RPMI8226 (cell line): ENCODE measurements around the gene CCSER1.
"Not testable (repeated sequence)": the region's sequence is repeated elsewhere in the genome, so short reads cannot be mapped to it uniquely, and the experiment has no call there.

Source experiments
- DNase-seq: peaks from one replicate; pipeline ENCODE4 v3.0.0-alpha.2; 2015

CCSER1 gene

DNA sequence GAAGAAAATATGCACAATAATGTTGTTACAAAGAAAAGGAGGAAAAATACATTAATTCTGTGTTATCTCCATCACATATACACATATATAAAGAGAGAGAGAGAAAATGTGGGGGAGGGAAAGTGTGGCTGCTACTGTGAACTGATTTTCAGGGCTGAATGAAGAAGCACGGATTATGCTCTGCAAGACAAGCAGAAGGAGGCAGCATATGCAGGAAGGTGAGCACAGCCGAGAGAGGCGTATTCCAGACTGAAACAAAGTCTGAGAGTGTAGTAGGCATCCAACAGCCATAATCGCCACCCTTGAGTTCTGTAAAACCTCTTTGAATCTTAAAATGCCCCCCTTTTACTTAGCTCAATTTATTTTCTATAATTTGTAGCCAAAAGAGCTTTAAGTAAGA, 1094.8 kb downstream of the CCSER1 start:
- no peak for DNase-seq

DNA sequence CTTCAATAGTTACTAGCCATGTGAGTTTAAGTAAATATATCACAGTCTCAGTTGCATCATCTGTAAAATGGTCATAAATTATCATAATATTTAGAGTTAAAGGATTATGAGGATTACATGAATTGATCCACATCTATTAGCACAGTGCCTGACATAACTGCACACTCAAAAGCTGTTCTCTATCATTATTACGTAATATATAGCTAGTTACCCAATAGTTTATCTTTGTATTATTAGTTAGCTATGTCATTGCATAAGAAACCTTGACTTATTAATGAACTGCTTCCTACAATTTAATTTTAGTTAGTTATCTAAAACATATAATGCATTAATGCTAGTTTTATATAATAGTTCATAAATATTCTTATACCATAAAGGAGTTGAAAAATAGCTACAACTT, 1099.7 kb downstream of the CCSER1 start:
- no peak for DNase-seq

DNA sequence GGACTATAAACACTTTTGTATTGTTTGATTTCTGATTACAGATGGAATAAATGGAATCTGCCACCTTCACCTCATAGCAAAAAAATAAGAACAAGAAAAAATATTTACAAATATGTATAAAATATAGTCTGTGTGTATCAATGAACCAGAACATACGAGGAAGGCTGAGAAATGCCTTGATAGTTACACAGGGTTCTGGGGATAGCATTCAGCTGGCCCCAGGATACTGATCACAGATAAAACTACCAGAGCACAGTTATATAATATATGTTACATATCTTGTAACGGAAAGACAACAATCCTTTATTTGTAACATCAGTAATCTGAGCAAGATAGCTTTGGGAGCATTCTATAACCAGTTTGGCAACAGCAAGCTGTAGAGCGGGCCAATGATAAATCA, 1101.5 kb downstream of the CCSER1 start:
- DNase-seq = no peak

DNA sequence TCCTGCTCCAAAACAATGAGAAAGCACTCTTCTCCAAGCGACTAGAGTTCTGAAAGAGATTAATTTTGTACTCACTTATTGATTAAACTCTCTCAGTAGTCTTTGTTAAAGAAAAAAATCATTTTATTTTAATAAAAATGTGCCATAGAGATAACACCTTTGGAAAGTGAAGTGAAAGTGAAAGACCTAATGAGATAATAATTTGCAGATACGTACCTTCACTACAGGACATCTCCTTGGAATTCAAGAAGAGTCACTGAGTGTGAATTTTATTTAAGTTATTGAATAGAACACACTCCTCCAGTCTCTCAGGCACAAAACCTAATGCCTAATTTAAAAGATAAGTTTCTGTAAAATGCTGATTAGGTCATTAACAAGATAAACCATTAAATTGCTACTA, 1106.0 kb downstream of the CCSER1 start:
- DNase-seq = no peak

DNA sequence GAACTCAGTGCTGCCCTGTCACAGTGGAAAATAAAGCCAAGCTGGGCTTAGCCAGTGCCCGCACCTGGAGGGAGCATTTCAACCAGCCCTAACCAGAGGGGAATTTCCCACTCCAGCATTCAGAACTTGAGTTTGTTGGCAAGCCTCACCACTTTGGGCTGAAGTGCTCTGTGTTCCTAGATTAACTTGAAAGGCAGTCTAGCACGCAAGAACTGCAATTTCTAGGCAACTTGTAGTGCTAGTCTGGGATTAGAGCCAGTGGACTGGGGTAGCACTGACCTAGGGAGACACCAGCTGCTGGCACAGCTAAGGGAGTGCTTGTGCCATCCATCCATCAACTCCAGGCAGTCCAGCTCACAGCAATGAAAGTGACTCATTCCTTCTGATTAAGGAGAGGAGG, 1115.9 kb downstream of the CCSER1 start:
- DNase-seq = no peak

DNA sequence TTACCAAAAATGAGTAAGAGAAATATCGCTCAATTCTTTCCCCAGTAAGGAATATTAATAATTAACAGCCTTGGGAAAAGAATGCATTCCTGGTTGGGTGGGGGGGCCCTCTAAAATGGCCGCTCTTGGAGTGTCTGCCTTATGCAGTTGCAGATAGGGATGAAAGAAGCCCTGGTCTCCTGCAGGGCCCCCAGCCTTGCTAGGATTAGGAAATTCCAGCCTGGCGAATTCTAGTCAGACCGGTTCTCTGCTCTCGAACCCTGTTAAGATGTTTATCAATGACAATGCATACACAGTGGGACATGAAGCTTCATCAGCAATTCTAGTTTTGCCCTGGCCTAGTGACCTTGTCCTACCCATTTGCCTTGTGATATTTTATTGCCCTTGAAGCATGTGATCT, 1128.8 kb downstream of the CCSER1 start:
- DNase-seq = no peak

DNA sequence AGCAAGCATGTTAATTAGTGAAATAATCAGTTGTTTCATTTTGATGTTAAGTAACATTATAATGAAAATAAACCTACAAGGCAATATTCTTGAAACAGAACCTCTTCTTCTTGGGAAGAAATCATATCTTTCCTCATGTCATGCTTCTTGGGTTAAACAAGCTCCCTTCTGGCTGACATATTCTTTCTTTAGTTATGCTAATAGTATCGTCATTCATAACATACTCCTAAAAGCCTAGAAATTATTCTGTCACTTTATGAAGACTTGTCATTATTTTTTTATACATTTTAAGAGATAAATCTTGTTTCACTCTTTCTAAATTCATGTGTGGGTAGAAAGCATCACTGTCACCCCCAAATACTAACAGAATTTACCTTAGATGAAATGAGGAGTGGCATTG, 1129.6 kb downstream of the CCSER1 start:
- DNase-seq = no peak

DNA sequence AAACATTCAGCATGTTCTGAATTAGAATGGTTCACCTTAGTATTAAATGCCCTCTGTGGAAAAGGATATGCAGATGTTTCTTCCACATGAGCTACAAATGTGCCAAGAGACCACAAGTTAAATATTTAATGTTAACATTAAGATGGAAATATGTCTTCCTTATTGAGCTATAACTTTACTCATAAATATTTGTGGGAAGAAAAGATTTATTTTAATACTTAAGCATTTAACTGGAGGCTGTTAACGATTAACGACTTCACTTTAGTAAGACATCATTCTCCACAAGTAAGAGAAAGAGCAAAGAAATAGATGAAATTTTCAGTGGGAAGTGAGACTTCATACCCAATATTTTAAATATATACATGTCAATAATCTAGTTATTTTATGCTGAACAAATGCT, 1130.5 kb downstream of the CCSER1 start:
- DNase-seq = no peak

DNA sequence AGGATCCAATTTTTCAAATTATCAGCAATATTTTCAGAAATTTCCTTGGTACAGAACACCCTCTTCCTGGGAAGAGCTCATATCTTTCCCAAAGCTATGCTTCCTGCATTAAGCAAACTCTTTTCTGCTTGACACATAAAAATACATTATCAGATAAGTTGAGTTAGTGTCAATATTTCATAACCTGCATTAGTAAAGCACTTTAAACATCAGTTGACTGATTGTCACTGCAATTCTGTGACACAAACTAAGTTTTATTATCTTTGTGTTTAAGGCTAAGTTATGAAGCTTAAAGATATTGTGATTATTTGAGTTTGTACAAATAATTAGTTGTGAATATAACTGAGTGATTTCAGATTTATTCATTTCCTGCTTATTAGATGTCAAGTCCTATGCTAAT, 1131.1 kb downstream of the CCSER1 start:
- no peak for DNase-seq

DNA sequence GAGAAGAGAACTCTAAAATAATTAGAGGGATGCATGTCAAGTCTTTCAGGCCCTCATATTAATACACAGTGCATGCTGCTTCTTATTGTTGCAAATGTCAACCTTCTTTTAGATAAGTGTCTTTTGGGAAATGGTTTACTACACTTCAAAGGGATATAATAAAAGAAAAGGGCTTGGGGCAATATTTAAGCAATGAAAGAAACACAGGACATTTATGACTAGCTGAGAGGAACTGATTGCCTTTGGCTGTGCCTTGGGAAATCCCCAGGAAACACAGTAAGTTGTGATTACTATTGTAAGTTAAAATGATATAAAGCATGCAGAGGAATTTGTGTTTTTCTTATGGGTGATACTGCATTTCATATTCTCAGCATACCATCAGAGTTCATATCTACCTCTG, 1140.3 kb downstream of the CCSER1 start:
- DNase-seq = no peak

DNA sequence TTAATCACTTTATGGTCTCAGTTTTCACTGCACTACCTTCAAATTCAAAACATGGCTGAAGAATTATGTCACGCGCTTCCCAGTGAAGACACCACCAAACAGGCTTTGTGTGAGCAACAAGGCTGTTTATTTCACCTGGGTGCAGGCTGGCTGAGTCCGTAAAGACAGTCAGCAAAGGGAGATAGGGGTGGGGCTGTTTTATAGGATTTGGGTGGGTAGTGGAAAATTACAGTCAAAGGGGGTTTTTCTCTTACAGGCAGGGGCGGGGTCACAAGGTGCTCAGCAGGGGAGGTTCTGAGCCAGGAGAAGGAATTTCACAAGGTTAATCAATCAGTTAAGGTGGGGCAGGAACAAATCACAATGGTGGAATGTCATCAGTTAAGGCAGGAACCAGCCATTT, 1141.3 kb downstream of the CCSER1 start:
- not testable (repeated sequence) for DNase-seq

DNA sequence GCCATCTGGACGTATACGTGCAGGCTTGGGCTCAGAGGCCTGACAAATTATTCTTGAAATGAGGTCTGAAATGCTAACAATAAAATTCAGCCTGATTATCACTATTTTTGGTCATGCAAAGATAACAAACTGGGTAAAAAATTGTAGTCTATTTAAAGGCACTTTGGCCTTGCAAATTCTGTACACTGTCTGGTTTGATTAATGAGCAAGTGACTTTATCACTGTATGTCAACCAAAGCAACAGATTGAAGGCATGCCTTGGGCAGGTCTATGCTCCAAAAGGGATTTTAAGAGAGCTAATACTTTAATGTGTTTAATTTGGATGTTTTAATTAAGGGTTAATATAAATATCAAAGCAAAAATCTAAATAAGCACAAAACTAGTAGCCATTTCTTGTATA, 1141.7 kb downstream of the CCSER1 start:
- no peak for DNase-seq

DNA sequence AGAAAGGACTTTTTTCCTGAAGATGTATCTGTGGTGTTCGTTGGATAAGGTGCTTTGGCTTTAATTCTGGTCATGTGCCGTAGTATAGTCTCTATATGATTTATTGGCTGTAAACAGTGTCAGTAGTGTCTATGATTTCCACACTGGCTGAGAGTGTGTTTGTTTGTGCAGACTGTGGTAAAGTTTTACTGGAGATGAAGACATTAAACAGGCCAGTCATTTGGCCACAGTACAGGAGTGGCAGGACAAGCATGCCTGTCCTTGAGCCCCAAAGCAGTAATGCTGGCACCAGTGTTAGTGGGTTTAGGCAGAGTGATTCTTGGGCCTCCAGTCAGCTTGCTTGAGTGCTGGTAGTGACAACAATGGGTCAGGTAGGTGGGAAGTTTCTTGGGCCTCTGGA, 1152.7 kb downstream of the CCSER1 start:
- DNase-seq = no peak

DNA sequence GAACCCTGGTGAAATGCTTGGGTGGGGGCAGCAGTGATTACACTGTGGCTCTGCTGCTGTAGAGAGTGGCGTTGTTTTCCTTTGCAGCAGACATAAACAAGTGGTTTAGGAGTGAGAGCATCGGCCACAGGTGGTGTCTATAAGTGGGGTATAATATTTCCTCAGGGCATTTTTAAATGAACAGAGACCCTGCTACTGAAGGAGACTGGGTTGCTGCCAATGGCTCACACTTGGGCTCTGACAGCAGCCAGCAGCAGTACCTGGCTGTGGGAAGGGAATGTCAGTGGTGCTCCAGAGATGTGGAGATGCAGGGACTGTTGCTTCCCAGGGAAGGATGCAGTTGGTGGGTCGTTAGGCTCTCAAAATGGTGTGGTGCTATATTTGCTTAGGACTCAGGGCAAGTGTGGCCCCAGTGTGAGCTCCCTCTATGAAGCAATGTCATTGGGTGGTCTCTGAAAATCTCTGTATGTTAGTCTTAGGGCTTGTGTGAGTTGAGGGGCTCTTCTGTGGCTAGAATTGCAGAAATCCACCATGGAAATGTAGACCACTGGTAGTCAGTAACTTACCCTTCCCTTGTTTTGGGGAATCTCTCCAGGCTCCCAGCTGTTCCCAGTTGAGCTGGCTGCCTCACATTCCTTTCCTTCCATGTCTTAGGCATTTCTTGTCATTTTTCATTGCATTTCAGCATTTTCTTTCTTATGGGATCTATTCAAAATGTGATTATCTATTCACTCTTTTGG, 1153.5 kb downstream of the CCSER1 start:
- no peak for DNase-seq

DNA sequence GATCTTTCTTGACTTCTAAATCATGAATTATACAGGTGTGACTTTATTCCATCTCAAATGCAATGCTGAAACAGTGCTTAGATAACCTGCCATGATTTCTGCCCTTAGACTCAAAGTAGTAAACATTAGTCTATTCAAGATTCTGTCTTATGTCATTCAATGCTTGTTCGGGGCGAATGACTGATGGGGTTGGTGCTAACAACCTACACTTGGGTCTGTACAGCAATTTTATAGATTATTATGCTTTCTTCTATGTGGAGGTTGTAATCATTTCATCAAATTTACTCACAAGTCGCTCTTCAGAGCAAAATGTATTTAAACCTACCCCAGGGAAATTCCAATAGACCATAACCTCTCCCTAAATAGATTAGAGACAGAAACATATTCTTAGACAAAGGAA, 1155.0 kb downstream of the CCSER1 start:
- no peak for DNase-seq

DNA sequence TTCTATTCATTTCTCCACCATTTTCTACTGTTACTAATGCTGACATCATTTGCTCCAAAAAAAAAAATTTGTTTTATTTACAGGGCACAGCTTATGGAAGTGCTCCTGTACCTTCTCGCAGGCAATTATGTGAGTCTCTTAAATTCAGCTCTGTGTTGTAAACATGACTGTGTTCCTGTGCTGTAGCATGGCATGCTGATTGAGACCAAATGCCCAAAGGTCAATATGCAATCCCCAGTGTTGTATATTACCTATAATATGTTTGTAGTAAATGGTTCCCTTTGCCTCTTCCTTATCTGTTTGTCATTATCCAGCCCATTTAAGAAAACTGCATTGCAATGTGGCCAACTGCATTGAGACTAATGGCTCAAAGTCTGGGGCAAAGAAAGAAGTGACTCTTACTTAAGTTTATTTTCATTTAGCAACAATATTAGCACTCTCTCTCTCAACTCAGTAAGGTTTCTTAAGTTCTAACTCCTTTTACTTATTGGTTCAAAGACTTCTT, 1156.6 kb downstream of the CCSER1 start:
- no peak for DNase-seq

DNA sequence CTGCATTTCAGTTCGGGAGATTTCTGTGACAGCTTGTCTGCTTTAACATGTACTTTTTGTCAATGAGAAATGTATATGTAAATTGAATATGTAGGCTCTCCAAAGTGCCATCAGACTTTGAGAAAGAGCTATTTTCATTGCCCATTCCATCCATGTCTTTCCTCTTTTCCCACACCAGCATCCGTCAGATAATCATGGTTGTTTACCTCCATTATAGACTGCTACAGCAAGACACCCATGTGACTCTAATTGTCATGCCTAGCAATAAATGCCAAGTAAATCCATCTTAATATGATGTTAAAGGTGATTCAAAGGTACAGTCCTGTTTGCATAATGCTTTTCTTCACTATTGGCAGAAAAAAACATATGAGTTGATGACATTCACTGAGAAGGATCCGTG, 1157.3 kb downstream of the CCSER1 start:
- DNase-seq = no peak

DNA sequence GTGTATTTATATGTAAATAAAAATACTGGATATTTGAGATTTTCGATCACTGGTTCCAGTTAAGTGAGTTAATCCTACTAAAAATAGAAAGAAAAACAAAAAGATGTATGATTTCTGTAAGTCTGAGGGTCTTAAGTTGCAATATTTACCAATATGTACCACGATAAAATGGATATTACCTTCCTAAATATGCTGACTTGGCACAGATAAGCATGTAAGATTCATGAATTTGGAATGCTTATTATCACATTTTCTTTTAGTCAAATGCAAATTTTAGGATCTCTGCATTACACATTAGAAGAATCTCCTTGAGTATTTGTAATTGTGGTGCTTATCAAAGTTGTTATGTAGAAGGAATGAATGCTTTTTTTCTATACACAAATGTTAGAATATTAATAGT, 1158.3 kb downstream of the CCSER1 start:
- no peak for DNase-seq

DNA sequence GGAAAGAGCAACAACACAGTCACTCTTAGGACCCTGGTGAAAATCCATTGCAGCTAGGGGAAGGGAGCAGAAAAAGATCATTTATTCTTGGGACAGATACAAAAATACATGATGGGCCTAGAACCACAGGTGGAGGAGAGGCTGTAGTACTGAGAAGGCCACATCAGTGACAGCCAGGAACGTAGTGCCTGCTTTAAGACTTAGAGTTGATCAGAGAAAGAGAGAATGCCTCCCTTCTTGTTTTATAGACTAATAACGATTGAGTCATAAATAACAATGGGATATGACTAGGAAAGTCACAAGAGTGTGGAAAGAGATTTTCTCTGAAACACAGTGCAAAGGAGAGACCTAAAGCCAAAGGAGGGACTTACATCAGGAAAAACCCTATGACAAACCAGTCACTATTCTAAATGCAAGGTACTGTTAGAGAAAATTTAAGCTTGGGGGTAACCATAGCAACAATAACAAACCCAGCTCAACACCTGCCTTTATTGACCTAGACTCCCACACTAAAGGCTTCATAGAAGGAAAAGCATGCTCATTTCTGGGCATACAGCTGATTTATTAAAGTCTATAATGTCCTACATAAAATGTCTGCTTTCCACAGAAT, 1161.6 kb downstream of the CCSER1 start:
- no peak for DNase-seq

DNA sequence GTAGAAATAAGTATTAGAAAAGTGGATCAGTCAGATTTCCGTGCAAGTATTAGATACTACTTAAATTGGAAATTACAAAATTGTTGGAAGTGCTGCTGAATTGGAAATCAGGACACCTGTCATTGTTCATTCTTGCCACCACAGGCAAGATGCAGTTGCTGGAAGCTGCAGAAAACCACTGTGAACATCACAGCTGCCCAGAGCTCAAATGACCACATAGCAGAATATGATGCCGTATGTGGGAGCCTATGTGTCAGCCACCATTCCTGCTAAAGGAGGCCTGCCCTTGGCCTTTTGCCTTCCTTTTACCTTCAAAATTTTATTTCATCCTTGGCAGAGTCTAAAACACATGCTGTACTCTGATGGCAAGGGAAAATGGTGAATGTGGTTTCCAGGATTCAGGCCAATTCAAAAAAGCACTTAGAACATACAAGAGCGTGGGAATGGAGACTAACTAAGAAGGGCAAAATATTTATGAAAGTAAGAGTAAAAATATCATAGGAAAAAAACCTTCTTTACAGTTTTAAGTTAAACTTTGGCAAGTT, 1171.0 kb downstream of the CCSER1 start:
- no peak for DNase-seq

DNA sequence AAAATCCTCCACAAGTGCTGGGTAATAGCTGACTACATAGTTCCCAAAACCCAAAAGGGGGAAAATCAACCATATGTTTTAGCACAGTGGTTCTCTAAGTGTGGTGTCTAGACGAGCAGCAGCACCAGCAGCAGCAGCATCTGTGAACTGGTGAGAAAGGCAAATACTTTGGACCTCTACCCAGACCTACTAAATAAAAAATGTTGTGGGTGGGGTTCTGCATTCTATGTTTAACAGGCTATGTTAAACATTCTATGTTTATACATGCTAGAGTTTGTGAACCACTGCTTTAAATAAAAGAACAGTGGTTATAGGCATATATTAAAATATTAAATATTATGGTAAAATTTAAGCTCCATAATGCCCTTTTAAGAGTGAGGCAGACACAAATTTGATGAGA, 1171.6 kb downstream of the CCSER1 start:
- DNase-seq = no peak

DNA sequence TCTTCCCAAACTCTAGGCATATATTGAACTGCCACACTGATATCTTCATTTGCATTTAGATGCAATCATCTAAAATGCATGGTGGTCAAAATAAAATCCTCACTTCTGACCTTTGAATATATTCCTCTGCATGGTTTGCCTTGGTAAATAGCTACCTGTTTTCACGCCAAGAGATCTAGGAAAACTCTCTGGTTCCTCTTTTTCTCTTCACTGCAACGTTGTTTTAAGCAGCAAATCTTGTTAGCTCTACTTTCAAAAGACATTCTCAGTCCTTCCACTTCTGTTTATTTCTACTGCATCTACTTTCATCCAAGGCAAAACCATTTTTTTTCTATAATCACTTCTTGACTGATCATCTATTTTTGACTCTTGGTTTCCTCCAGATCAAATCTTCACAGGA, 1174.9 kb downstream of the CCSER1 start:
- DNase-seq = no peak

DNA sequence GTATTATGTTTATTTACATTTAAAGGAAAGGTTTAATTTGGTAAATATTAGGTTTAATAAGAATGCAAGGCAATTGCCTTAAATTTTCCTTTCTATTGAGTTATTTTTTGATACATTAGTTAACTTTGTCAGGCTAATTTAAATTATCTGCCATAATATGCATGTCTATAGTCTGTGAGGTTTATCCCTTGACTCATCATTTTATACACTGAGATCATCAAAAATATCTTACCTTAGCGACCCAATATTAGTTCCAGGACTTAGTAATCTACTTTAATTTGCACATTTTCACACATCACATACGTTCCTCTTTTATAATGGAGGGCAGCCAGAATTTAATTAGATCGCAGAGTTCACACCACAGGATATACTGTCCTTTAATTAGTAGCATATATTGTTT, 1177.1 kb downstream of the CCSER1 start:
- no peak for DNase-seq

DNA sequence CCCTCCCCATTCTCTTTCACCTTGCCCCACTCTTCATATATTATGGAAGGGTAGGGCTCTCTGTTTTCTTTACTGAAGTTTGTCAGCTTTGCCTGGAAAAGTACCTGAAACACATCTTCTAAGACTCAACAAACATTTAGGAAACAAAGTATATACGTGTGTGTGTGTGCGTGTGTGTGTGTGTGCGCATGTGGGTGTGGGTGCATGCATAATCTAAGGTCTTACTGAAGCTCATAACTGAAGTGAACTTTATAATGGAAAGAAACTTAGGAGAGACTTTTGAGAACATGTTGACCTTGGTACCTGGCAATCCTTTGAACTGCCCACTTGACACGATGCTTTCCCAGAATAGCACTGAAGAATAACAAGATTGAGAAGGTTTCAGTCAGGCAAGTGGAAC, 1190.2 kb downstream of the CCSER1 start:
- DNase-seq = no peak
